ENCODE data around the gene DFFB.

DFFB gene

GRCh38 chr1:3926956-3927355 lies 69.7 kb downstream of the DFFB start:
- DNase-seq (ENCODE audit: low read depth) = no peak

GRCh38 chr1:3928586-3928985 lies 71.3 kb downstream of the DFFB start:
- DNase-seq (ENCODE audit: low read depth) = no peak

- DNase-seq (ENCODE audit: low read depth) = no peak
Observed at GRCh38 chr1:3929126-3929525, 71.8 kb downstream of the DFFB start.

GRCh38 chr1:3930301-3931006 lies 73.2 kb downstream of the DFFB start:
- no peak for DNase-seq (ENCODE audit: low read depth)

- no peak for DNase-seq (ENCODE audit: low read depth)
Observed at GRCh38 chr1:3931007-3931912, 74.0 kb downstream of the DFFB start.

GRCh38 chr1:3932156-3932919 lies 75.1 kb downstream of the DFFB start:
- no peak for DNase-seq (ENCODE audit: low read depth)

All from stimulated activated CD8-positive, alpha-beta memory T cell treated with anti-CD3 and anti-CD28 coated beads, Interleukin-12 subunit alpha, Interleukin-12 subunit beta, amount 100 ng/mL, for 4 hours (primary cell).